GM13976 (cell line): ENCODE data around the gene C17orf113.

Experiments
- DNase-seq: peaks from one replicate; pipeline ENCODE4 v3.0.0; 2012; ENCODE audit warnings: low spot score
- in situ Hi-C: fragments of 300-500 bp; cut with MboI; formaldehyde crosslinking; loops from one replicate; pipeline ENCODE4 v1.12.0; 2022; ENCODE audit warnings: low sequenced_read_pairs, mixed read lengths, inconsistent platforms; ENCODE audit not compliant: unreplicated experiment
- TF ChIP-seq, protein P1 (sequence below): IDR thresholded peaks from 2 replicates; pipeline ENCODE4 v1.5.1; 2012; ENCODE audit warnings: borderline replicate concordance, mild to moderate bottlenecking; ENCODE audit not compliant: insufficient read depth; ENCODE audit errors: extremely low read depth, missing control alignments, control extremely low read depth

The C17orf113 gene

DNA sequence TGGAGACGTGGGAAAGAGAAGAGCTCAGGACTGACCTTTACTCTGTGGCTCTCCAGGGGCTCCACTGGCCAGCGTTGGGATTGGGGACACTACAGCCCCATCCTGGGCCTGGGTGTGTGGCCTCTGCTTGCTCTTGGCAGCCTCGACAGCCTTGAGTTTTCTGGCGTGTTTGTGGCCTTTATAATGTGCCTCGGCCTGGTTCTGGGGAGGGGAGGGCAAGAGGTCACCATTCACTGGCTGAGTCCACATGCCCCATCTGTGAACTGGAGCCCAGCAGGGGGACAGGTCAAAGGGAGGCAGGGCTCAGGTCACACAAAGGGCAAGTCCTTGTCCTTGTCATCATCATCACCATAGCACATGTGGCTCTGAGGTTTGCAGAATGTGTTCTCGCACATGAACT is 18.8 kb downstream of the C17orf113 start:
- in situ Hi-C loops = no loop called here
- TF ChIP-seq, protein P1, sequence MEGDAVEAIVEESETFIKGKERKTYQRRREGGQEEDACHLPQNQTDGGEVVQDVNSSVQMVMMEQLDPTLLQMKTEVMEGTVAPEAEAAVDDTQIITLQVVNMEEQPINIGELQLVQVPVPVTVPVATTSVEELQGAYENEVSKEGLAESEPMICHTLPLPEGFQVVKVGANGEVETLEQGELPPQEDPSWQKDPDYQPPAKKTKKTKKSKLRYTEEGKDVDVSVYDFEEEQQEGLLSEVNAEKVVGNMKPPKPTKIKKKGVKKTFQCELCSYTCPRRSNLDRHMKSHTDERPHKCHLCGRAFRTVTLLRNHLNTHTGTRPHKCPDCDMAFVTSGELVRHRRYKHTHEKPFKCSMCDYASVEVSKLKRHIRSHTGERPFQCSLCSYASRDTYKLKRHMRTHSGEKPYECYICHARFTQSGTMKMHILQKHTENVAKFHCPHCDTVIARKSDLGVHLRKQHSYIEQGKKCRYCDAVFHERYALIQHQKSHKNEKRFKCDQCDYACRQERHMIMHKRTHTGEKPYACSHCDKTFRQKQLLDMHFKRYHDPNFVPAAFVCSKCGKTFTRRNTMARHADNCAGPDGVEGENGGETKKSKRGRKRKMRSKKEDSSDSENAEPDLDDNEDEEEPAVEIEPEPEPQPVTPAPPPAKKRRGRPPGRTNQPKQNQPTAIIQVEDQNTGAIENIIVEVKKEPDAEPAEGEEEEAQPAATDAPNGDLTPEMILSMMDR = no peak
- no peak for DNase-seq

DNA sequence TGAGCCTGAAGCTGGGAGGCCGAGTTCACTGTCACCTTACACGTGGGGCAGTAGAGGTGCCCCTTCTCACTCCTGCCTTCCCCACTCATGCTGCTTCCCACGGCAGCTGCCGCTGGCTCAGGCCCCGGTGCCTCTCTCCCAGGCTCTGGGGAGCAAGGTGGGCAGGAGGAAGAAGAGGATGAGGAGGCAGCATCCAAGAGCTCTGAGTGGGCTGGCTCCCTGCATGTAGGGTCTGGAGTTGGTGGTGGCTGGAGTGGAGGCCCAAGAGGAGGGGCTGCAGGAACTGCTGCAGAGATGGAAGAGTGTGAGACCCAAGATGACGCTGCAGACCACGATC is 21.6 kb downstream of the C17orf113 start:
- DNase-seq = no peak
- in situ Hi-C loops = loop anchor here (10.0 kb wide), 1 partner anchor 76 kb away; no protein-coding TSS in a partner anchor
- TF ChIP-seq, protein P1 = no peak

DNA sequence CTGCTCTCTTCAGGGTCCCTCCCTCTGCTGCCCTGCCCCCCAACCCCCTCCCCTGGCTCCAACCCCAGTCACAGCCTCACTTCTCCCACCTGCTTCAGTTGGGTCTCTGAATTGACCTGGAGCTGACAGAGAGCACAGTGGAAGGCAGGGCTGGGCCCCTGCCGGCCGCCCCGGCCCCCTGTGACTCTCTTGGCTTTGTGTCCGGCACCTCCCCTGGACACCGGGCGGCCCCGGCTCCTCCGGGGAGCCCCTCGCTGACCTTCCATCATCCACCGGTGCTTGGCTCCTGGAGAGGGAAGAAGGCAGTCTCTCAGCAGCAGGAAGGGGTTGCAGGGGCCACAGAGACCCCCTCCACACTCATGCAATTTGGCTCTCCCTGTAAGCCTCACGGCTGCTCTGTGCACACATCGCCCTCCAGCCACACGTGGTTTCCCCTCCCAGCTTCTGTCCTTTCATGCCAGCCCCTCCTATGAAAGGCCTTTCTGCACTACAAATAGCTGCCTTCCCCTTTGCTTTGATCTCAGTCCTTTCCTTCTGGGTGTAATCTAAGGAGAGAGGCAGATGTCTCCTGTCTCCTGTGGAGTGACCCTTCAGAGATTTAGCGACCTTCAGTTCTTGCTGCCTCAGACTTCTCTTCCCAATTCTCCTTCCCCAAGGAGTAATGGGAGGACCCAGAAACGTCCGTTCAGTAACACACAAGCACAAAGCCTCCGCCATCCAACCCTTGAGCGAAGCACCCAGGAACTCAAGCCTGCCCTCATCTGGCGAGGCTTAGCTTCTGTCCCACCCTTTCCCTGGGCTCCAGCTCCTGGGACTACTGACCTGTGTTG is 22.2 kb downstream of the C17orf113 start:
- in situ Hi-C loops = loop anchor here (10.0 kb wide), 1 partner anchor 77 kb away; no protein-coding TSS in a partner anchor
- TF ChIP-seq, protein P1 = no peak
- DNase-seq = no peak

DNA sequence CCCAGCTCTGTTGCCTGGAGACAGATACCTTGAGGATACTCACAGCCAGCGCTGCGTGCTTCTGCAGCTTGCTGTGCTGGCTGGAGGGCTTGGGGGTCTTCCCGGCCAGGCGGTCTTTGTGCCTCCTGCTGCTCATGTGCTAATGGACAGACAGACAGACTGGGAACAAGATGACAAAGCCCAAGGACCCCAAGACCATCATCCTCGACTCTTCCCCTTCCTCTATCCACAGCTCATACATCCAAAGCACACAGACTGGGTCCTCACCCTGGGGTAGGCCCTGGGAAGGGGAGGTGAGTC is 22.9 kb downstream of the C17orf113 start:
- DNase-seq = no peak
- TF ChIP-seq, protein P1 = no peak
- in situ Hi-C loops = loop anchor here (10.0 kb wide), 1 partner anchor 77 kb away; no protein-coding TSS in a partner anchor

DNA sequence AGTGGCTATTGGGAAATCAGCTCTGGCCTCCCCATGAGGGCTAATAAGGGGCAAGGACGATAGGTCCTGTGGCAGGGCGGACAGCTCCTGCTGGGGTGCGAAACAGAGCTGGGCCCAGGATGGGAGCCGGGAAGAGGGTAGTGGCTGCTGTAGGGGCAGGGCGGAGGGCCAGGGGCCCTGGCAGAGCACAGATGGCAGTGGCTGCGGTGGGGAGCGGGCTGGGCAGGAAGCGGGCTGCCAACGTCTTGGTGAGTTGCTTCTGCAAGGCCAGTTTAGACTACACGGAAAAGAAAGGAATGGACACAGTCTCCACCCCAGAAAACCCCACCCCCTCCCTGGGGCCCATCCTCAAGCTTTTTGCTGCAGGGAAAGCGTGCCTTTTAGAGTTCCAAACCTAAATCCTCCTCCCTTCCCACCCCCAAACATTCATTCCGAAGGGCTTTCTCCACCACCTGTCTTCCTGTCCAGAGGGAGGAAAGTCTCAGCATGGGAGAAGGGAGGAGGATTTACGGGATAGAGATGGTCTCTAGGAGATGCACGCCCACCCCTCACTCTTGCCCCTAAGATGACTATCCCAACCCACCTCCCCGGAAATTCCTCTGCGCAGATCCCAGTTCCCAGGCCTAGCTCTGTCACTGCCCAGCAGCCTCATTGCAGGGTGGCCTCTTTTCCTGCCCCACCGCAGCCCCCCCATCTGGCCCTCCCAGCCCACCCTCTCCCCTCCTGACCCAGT is 23.4 kb downstream of the C17orf113 start:
- TF ChIP-seq, protein P1 = no peak
- no peak for DNase-seq
- in situ Hi-C loops = loop anchor here (10.0 kb wide), 1 partner anchor 78 kb away; no protein-coding TSS in a partner anchor

DNA sequence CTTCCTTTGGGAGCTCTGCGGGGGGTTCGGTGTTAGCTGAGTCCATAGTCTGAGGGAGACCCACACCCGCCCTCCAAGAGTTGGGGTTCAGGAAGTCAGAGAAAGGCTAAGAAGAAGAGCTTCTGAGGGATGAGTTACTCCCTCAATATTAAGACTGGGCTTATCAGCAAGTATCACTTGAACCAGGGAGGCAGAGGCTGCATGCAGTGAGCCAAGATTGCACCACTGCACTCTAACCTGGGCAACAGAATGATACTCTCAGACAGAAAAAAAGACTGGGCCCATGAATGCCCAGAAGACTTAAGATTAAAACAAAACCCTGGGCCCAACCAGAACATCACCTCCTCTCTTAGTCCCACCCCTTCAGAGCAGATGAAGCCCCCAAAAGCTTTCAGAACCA is 24.5 kb downstream of the C17orf113 start:
- in situ Hi-C loops = loop anchor here (10.0 kb wide), 1 partner anchor 79 kb away; no protein-coding TSS in a partner anchor
- TF ChIP-seq, protein P1 = no peak
- DNase-seq = no peak
